ENCODE data around the gene ANKRD10. TPM values are rescaled to one million over a fixed set of nuclear protein-coding genes. Genes with fewer than 3 reads are reported as not detected.

Gene ANKRD10
- total RNA-seq, 1 experiment from 2014 or later, result 219 TPM

- TF ChIP-seq SMAD3 (CRISPR knock-in tag; IDR thresholded peaks at IDR 0.05; ENCODE audit: borderline replicate concordance) (no peak), GTF2I (CRISPR knock-in tag; conservative IDR thresholded peaks at IDR 0.05) (no peak)
These were observed 17.3 kb downstream of the ANKRD10 start (continued) for GRCh38 chr13:110897521-110897920.

- POLR2A ChIA-PET, result no interaction called here
- Mint-ChIP-seq H3K9me3 (no peaks in the 10 kb centered on the region), H3K4me3 (no peak overlapping the region), H3K27ac (no peak overlapping the region), H3K36me3 (peaks cover 50% of the 10 kb centered on the region), H3K27me3 (ENCODE audit: low read depth) (no peaks in the 10 kb centered on the region), H3K4me1 (no peaks in the 10 kb centered on the region)
- CTCF ChIA-PET, result interaction anchor here (2.5 kb wide), 1 partner anchor 18 kb away, joined by 7 read pairs; the partner anchor contains the start of gene ANKRD10
- TF ChIP-seq ZNF416 (CRISPR knock-in tag; IDR thresholded peaks at IDR 0.05), result no peak
- TF ChIP-seq CDX4 (CRISPR knock-in tag; IDR thresholded peaks at IDR 0.05; ENCODE audit: borderline replicate concordance), result no peak
- TF ChIP-seq SMAD4 (CRISPR knock-in tag; IDR thresholded peaks at IDR 0.05), result no peak
- ATAC-seq (no peak), DNase-seq (ENCODE audit: low spot score) (no peak)
These were observed 17.9 kb downstream of the ANKRD10 start for GRCh38 chr13:110897014-110897413.

- TF ChIP-seq MXD4 (CRISPR knock-in tag; IDR thresholded peaks at IDR 0.05; ENCODE audit: borderline replicate concordance) (no peak), ZNF423 (CRISPR knock-in tag; IDR thresholded peaks at IDR 0.05) (no peak), ESRRA (CRISPR knock-in tag; IDR thresholded peaks at IDR 0.05; ENCODE audit: borderline replicate concordance) (no peak), ATF2 (CRISPR knock-in tag; IDR thresholded peaks at IDR 0.05; ENCODE audit: borderline replicate concordance, low read depth) (no peak), RELA (CRISPR knock-in tag; IDR thresholded peaks at IDR 0.05; ENCODE audit: borderline replicate concordance) (no peak), ZNF219 (CRISPR knock-in tag; IDR thresholded peaks at IDR 0.05; ENCODE audit: borderline replicate concordance) (no peak)
- peaks cover 41% of the 10 kb centered on the region for H3K36me3 Mint-ChIP-seq
- H3K9me3 Mint-ChIP-seq, result no peaks in the 10 kb centered on the region
- H3K27ac Mint-ChIP-seq, result peak overlapping the region; percentile 4; the same call in 1 of the 2 replicates
- no peak for ATAC-seq
- ChIA-PET CTCF (interaction anchor here (1.6 kb wide), 1 partner anchor 21 kb away, joined by 3 read pairs; no protein-coding TSS in a partner anchor), POLR2A (no interaction called here)
- H3K27me3 Mint-ChIP-seq (ENCODE audit: low read depth), result no peaks in the 10 kb centered on the region
- peaks cover 7% of the 10 kb centered on the region; the same call in 1 of the 2 replicates for H3K4me1 Mint-ChIP-seq
- no peak overlapping the region for H3K4me3 Mint-ChIP-seq
- no peak for DNase-seq (ENCODE audit: low spot score)
These were observed 20.8 kb downstream of the ANKRD10 start for GRCh38 chr13:110894086-110894485.

- Mint-ChIP-seq H3K27me3 (ENCODE audit: low read depth) (no peaks in the 10 kb centered on the region), H3K27ac (peak overlapping the region; percentile 4; the same call in 1 of the 2 replicates), H3K4me3 (no peak overlapping the region), H3K4me1 (peaks cover 12% of the 10 kb centered on the region), H3K9me3 (no peaks in the 10 kb centered on the region), H3K36me3 (peaks cover 39% of the 10 kb centered on the region)
- CTCF ChIA-PET, result interaction anchor here (1.4 kb wide), 1 partner anchor 249 kb away, joined by 3 read pairs; no protein-coding TSS in a partner anchor
- ATAC-seq, result no peak
- POLR2A ChIA-PET, result no interaction called here
- DNase-seq (ENCODE audit: low spot score), result no peak
- no peak for TF ChIP-seq ZNF671 (CRISPR knock-in tag; IDR thresholded peaks at IDR 0.05)
- no peak for TF ChIP-seq FOXP1 (CRISPR knock-in tag; IDR thresholded peaks at IDR 0.05; ENCODE audit: borderline replicate concordance)
- no peak for TF ChIP-seq ZNF423 (CRISPR knock-in tag; IDR thresholded peaks at IDR 0.05)
These were observed 21.3 kb downstream of the ANKRD10 start for GRCh38 chr13:110893571-110893970.

GRCh38 chr13:110890279-110891165 lies 24.3 kb downstream of the ANKRD10 start:
- DNase-seq (ENCODE audit: low spot score), result no peak
- peaks cover 18% of the 10 kb centered on the region for H3K36me3 Mint-ChIP-seq
- CTCF ChIA-PET, result no interaction called here
- H3K27ac Mint-ChIP-seq, result peak overlapping the region; percentile 22; the same call in 1 of the 2 replicates
- H3K9me3 Mint-ChIP-seq, result no peaks in the 10 kb centered on the region
- H3K4me3 Mint-ChIP-seq, result no peak overlapping the region
- ATAC-seq, result no peak
- no peaks in the 10 kb centered on the region for H3K27me3 Mint-ChIP-seq (ENCODE audit: low read depth)
- H3K4me1 Mint-ChIP-seq, result peaks cover 42% of the 10 kb centered on the region
- POLR2A ChIA-PET, result no interaction called here
- TF ChIP-seq NFYB (CRISPR knock-in tag; conservative IDR thresholded peaks at IDR 0.05; ENCODE audit: low read depth) (no peak), ZNF232 (CRISPR knock-in tag; IDR thresholded peaks at IDR 0.05) (no peak), CDX4 (CRISPR knock-in tag; IDR thresholded peaks at IDR 0.05; ENCODE audit: borderline replicate concordance) (no peak)
